GM18867 (cell line): ENCODE results near the gene TMEM190.

Experiments used
- ATAC-seq: cut with Tn5 transposase; IDR thresholded peaks from one replicate; pipeline ENCODE4 v1.9.1; 2021; ENCODE audit warnings: mild to moderate bottlenecking, moderate library complexity; ENCODE audit not compliant: unreplicated experiment

The TMEM190 gene

DNA sequence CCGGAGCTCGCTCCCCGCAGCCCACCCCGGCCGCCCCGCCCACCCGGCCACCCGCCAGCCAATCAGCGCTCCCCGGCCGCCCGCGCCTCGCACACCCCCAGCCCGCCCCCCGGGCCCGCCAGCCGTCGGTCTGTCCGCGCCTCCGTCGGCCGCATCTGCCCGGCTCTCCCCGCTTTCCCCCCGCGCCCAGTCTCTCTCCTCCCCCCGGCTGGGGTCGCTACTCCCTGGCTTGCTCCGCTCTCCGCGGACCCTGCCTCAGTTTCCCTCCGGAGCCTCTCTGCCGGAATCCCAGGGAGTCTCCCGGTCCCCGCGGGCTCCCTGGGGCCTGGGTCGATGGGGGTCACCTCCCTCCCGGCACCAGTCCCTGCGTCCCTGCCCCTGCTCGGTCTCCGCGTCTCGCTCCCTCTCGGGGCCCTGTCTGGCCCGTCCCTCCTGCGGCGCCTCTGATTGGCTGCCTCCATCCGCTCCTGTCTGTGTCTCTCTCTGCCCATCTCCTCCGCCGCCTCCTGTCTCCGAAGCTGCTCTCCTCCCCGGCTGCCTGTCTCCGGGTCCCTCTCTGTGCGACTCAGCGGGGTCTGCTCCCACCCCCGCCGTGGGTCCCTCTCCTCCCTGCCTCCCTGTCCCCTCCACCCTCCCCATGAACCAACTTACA is 6.8 kb upstream of the TMEM190 start:
- no peak for ATAC-seq

GRCh38 chr19:55370305-55370988 is 6.2 kb upstream of the TMEM190 start, which contains the start of gene IL11:
Gene IL11, minus strand, starts transcription at chr19:55370463. Its CDS starts 153 bp downstream, at chr19:55370310.
- no peak for ATAC-seq

DNA sequence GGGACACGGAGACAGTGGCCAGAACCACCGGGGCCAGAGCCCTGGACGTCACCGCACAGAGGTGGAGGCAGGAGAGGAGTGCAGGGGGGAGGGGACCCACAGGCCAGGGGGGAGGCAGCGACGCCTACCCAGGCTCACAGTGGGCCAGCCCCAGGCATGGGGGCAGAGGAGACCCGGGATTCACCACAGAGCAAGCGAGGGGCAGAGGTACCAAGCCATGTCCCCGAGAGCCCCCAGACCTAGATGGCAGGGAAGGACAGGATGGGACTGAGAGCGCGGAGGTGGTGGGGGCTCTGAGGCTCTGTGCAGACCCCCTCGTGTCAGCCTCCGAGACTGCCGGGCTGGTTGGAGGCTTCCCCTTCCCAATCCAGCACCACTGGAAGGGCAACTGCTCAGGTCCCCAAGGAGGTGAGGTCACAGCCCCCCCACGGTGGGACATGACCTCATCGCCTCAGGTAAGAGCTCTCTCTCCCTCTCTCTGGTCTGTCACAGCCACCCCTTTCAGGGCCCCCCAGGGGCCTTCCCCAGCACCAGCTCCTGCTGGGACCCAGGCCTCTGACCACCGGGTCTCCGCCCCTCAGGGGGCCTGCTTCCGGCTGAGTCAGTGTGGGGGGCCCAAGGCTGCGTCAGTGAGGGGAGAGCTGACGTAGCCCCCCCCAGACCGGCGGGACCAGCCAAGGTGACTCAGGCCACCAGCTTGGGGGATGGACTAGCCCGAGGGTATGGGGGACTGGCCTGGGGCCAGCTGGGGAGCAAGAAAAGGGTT is 4.1 kb upstream of the TMEM190 start:
- no peak for ATAC-seq

DNA sequence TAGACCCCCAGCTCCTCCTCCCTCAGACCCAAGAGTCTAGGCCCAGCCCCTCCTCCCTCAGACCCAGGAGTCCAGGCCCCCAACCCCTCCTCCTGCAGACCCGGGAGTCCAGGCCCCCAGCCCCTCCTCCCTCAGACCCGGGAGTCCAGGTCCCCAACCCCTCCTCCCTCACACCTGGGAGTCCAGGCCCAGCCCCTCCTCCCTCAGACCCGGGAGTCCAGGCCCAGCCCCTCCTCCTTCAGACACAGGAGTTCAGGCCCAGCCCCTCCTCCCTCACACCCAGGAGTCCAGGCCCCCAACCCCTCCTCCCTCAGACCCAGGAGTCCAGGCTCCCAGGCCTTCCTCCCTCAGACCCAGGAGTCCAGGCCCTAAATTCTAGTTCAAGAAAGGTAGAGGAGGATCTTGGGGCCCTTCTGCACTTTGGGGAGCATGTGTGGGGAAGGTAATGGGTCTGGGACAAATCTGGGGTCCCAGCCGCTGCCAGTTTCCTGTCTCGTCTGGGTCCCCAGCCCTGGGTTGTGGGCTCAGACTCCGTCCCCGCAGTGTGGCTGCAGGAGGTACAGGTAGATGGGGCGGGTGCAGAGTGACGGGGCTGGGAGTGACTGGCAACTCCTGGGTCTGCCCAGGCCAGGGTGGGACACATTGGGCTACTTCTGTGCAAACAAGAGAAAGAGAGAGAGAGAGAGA is 3.2 kb upstream of the TMEM190 start:
- ATAC-seq: no peak

GRCh38 chr19:55373993-55374757 is 2.5 kb upstream of the TMEM190 start:
- no peak for ATAC-seq

GRCh38 chr19:55377356-55378131 is 918 bp downstream of the TMEM190 start:
- ATAC-seq: no peak

DNA sequence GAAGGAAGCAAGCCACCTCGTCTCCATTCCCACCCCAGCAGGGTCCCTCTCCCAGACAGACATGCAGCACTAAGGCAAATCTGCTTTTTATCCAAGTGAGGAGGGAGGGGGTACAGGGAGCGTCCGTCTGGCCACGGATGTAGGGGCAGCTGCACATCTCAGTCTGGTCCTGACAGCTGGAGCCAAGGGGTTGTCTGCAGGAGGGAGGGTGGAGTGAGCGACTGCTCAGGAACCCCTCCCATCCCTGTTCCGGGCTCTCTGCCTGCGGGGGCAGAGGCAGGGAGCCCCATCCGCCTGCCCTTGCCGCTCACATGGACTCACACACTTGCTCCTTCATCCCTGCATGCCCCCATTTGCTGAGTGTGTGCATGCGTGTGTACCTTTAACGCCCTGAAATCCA is 2.5 kb downstream of the TMEM190 start:
- no peak for ATAC-seq

DNA sequence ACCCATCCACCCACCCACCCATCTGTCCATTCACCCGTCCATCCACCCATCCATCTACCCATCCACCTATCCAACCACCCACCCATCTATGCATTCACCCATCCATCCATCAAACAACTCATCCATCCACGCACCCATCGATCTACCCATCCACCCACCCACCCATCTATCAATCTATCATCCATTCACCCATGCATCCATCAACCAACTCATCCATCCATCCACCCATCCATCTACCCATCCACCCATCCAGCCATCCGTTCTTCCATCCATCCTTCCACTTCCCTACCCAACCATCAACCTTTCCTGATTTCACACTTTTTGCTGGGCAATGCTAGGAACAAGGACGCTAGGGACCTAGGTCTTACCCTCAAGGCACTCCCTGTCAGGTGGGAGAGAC is 5.4 kb downstream of the TMEM190 start:
- no peak for ATAC-seq

DNA sequence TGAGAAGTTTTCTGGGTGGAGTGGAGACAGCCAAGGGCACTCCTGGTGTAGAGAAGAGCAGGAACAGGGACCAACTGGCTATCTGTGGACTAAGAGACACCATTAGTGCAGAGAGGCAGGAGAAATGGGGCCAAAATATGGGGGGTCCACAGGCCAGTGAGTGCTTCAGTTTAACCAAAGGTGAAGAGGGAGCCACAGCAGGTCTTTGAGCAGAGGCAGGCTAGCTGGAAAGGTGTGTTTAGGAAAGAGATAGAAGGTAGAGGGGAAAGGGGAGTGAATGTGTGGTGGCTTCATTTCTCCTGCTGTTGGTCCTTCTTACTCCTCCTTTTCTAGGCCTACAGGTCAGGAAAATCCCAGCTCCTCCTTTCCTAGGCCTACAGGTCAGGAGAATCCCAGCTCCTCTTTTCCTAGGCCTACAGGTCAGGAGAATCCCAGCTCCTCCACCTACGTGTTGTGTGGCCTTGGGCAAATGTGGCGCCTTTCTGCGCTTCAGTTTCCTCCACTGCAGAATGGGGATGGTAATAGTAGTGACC is 6.0 kb downstream of the TMEM190 start:
- ATAC-seq: no peak

GRCh38 chr19:55383279-55384130 is 6.9 kb downstream of the TMEM190 start:
- ATAC-seq: no peak

DNA sequence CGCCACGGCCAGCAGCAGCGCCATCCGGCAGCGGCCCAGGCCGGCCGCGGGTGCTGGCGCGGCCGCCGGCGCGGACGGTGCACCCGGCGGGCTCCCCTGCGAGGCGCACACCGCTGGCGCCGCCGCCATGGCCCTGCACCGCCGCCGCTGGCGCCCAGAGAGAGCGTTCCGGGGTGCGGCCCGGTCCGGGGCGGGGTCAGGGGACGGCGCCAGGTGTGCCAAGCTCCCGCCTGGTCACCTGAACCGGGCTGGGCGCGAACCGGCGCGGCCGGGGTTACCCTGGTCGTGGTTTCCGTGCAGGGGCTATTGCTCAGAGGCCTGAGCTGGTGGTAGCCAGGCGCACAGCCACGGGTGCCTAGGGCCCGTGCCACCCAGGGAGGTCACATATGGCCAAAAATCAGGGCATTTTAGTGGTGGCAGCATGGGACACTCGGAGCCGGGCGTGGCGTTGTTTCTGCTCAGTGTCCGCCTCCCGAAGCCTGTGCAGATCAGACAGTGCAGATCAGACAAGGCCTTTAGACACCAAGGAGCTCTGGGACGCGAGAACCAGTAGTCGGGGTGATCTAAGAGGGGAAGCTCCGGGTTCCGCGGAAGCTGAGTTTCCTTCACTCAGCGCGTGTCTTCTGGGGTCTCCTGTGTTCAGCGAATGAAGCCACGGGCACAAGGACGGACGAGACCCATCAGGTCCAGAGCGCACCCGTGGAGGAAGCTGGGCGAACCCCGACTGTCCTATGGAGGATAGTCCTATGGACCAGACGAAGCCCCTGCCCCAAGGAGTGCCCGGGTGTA is 7.7 kb downstream of the TMEM190 start, which contains the start of gene TMEM238:
TMEM238 (minus strand) TSS at position 162 of the 789 bp plus-strand sequence; CDS start at position 129, 33 bp downstream.
- ATAC-seq: no peak

DNA sequence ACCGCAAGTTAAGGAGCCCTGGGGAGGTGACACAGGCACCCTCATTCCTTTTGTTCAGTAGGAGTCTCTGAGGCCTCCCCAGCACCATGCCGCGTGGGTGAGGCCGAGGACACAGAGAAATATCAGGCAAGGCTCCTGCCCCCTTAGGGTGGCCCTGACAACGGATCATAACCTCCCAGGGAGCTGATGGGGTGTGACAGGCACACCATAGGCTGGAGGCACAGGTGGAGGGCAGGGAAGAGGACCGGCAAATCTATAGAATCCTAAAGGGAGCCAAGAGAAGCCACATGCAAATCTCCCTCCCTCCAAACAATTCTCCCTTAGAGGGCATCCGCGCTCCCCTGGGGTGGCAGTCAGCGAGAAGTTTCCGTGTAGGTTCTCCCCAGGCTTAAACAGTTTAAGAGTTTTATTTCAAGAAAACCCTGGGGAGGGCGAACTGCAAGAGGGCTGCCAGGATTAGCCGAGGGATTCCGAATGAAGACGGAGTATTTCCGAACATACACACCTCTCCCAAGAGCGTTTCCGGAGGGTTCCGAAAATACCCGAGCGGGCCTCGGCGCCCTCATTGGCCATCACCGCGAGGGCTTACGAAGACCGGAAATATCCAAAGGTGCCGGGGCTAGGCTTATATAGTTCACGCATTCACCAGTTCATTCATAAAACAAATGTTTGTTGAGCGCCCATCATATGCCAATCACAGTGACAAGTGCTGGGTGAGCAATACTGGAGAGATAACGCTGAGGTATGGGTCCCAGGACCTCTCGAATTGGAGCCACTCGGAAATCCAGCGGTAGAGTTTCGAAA is 8.5 kb downstream of the TMEM190 start:
- peak; percentile 50 for ATAC-seq

DNA sequence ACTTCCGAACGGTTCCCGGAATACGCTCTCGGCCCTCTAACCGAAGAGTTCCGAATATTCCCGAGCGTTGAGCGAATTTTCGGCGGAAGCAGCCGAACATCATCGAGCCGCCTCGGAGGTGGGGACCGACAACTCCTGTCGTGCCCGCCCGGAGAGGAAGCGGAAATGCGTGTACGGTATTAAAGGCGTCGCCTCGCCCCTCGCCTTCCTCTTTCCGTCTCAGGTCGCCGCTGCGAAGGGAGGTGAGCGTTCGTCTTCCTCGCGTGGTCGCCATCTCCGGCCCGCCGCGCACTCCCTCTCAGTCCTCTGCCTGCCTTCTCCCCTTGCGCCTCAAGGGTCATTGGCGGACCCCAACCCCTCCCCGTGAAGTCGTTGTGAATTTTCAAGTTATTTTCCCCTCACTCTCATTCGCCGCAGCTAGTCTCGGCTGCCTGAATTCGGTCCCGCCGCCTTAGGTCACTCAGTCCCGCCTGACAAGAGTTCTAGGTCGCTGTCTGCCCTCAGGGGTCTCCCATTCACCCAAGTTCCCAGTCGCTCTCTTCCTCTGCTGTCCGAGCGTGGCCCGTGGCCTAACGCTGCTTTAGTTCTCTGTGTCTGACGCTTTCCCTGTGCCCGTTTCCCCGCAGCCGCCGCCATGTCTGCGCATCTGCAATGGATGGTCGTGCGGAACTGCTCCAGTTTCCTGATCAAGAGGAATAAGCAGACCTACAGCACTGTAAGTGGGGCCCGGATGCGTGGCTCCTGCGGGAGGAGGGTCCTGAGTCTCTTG is 9.3 kb downstream of the TMEM190 start, which contains the start of gene RPL28:
RPL28 (plus strand) TSS at position 209 of the 769 bp plus-strand sequence; CDS start at position 635, 426 bp downstream.
- peak; percentile 57 for ATAC-seq

GRCh38 chr19:55386493-55386971 is 9.9 kb downstream of the TMEM190 start:
- no peak for ATAC-seq

GRCh38 chr19:55387736-55388497 is 11.3 kb downstream of the TMEM190 start:
- no peak for ATAC-seq
